Psoas muscle (tissue), 8 donors: ENCODE results near the gene STEAP1. TPM values are rescaled to one million over a fixed set of nuclear protein-coding genes. Genes with fewer than 3 reads are reported as not detected.
"Not testable (repeated sequence)": the region's sequence is repeated elsewhere in the genome, so short reads cannot be mapped to it uniquely, and the experiment has no call there.

Source experiments
- ATAC-seq, 4 donors: fragments of 200-7000 bp; cut with Tn5 transposase; one replicate each; pipeline ENCODE4 v1.9.1; 2020; ENCODE audit warnings: moderate library complexity in 3 of 4, mild to moderate bottlenecking in 2 of 4
- DNase-seq, 2 donors: peaks; one replicate each; pipeline ENCODE4 v3.0.0-alpha.2; 2020
- H3K27ac ChIP-seq: fragments of 200-600 bp; one replicate; pipeline ENCODE4 v1.8.0; 2022
- H3K27me3 ChIP-seq, 3 donors: fragments of 200-600 bp in 1 of 3; one replicate each; pipeline versions ENCODE4 v1.6.1 to v1.8.0; 2013 to 2022; ENCODE audit warnings: low read length in 2 of 3, mild to moderate bottlenecking in 2 of 3, moderate library complexity in 1 of 3; ENCODE audit not compliant: insufficient read depth in 3 of 3
- H3K36me3 ChIP-seq, 2 donors: fragments of 200-600 bp in 1 of 2; one replicate each; pipeline versions ENCODE4 v1.6.1 to v1.8.0; 2013 to 2022; ENCODE audit warnings: low read depth in 1 of 2, mild to moderate bottlenecking in 1 of 2, moderate library complexity in 1 of 2; ENCODE audit not compliant: insufficient read depth in 1 of 2
- H3K4me1 ChIP-seq: fragments of 200-600 bp; one replicate; pipeline ENCODE4 v1.8.0; 2022
- H3K4me3 ChIP-seq: fragments of 200-600 bp; one replicate; pipeline ENCODE4 v1.8.0; 2022; ENCODE audit warnings: mild to moderate bottlenecking
- H3K9me3 ChIP-seq: fragments of 200-600 bp; one replicate; pipeline ENCODE4 v1.8.0; 2022
- CTCF ChIP-seq: fragments of 200-600 bp; IDR thresholded peaks from one replicate; pipeline ENCODE4 v1.8.0; 2022; ENCODE audit warnings: antibody characterized with exemption
- WGBS, 3 donors: extraction: QIAGEN DNeasy Blood & Tissue Kit; methylation state at CpG; one replicate each; pipeline versions ENCODE4 v1.1.6 to v1.1.7; 2013; 5-methylcytosine and 5-hydroxymethylcytosine counted together
- intact Hi-C, 2 donors: fragments of 100-400 bp; cut with DNase I; formaldehyde crosslinking; loops; one replicate each; pipeline versions ENCODE4 v1.11.0 to v1.14.2; 2022
- polyA plus RNA-seq, 3 donors: library from polyadenylated mRNA; stranded (reverse); fragments of 200-250 nt; gene quantifications; one replicate each; pipeline ENCODE4 v1.2.3, GENCODE V29; 2013
- total RNA-seq, 4 donors: library from RNA; stranded (reverse); fragmentation: NEBNext Ultra II Directional in 2 of 4; extraction: Animal tissue kit (Norgen Biotek cat#: 25700) in 2 of 4; gene quantifications; one replicate each; pipeline versions ENCODE4 v1.2.1 to v1.2.4, GENCODE V29; 2021 to 2023
- donor health status: healthy with polysubstance abuse.
- donor health status: DM: no; HTN: no; CAD: no; lungs with moderate emphysema.
- donor health status: Bipolar disorder and iron deficiency.
- donor health status: healthy.
- donor health status: DM: yes; HTN: yes; CAD: no.
- donor health status: DM: no; HTN: no; CAD: no.
- donor health status: DM: no; HTN: no; CAD: no.
- donor health status: DM: yes; HTN: yes; CAD: no.

STEAP1 gene
- total and polyA plus RNA-seq, 7 donors: 0.59 to 6.6 (median 1.5) TPM

GRCh38 chr7:90180649-90181048 is 26.4 kb downstream of the STEAP1 start:
- TF ChIP-seq CTCF: no peak
- Histone ChIP-seq H3K27me3 (no peaks in the 10 kb centered on the region), H3K9me3 (no peaks in the 10 kb centered on the region), H3K4me3 (no peak overlapping the region), H3K4me1 (no peaks in the 10 kb centered on the region), H3K36me3 (no peaks in the 10 kb centered on the region), H3K27ac (no peak overlapping the region)
- ATAC-seq (no peak), DNase-seq (no peak)
- intact Hi-C loops: no loop called here

- Histone ChIP-seq H3K9me3 (no peaks in the 10 kb centered on the region), H3K36me3 (no peaks in the 10 kb centered on the region), H3K27ac (no peak overlapping the region), H3K4me3 (no peak overlapping the region), H3K4me1 (no peaks in the 10 kb centered on the region), H3K27me3 (no peaks in the 10 kb centered on the region)
- intact Hi-C loops: no loop called here
- DNase-seq (no peak), ATAC-seq (no peak)
- no peak for TF ChIP-seq CTCF
Observed at GRCh38 chr7:90181485-90181884, 27.2 kb downstream of the STEAP1 start.

GRCh38 chr7:90186290-90186689 is 32.0 kb downstream of the STEAP1 start:
- H3K36me3 ChIP-seq, H3K27ac ChIP-seq, H3K4me1 ChIP-seq, H3K27me3 ChIP-seq, intact Hi-C loops, H3K4me3 ChIP-seq, ATAC-seq, H3K9me3 ChIP-seq, DNase-seq: not testable (repeated sequence)
- WGBS, 3 donors: 66 to 84% (median 70%) methylated on average over 4 of the region's 4 CpGs

GRCh38 chr7:90187507-90188050 is 33.3 kb downstream of the STEAP1 start:
- H3K4me3 ChIP-seq: no peak overlapping the region
- no peaks in the 10 kb centered on the region for H3K27me3 ChIP-seq
- H3K27ac ChIP-seq: no peak overlapping the region
- DNase-seq (no peak), ATAC-seq (no peak)
- no peaks in the 10 kb centered on the region for H3K36me3 ChIP-seq
- no peak for TF ChIP-seq CTCF
- H3K9me3 ChIP-seq: no peaks in the 10 kb centered on the region
- intact Hi-C loops: no loop called here
- H3K4me1 ChIP-seq: no peaks in the 10 kb centered on the region

DNA sequence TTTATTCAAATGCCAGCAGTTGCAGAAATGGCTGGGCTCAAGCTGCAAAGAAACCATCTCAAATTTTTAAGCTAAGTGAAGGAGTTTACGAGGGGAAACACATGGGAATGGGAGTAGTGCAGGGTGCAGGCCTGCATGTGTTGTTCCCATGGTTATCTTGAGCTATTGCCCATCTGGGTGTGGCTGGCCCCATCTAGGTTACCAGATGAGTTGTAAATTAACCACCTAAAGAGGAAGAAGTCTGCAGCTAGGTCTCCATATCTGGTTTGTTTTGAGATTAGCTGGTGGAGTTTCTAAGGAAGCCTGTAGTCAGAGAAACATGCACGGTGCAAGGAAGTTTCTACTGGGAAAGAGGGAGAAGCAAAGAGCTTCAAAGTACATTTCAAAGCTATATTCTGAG is 34.0 kb downstream of the STEAP1 start:
- intact Hi-C loops: no loop called here
- DNase-seq (no peak), ATAC-seq (no peak)
- H3K36me3 ChIP-seq: no peaks in the 10 kb centered on the region
- H3K9me3 ChIP-seq: no peaks in the 10 kb centered on the region
- no peaks in the 10 kb centered on the region for H3K27me3 ChIP-seq
- H3K4me3 ChIP-seq: no peak overlapping the region
- no peak overlapping the region for H3K27ac ChIP-seq
- 40 to 46% (median 41%) methylated on average over 2 of the region's 2 CpGs for WGBS, 3 donors
- H3K4me1 ChIP-seq: no peaks in the 10 kb centered on the region
- TF ChIP-seq CTCF: no peak
